ENCODE data around the gene IYD. TPM values are rescaled to one million over a fixed set of nuclear protein-coding genes. Genes with fewer than 3 reads are reported as not detected.

The IYD gene
- total RNA-seq, 1 donor from 2014 or later: not detected

GRCh38 chr6:150336299-150336698 is 32.5 kb upstream of the IYD start:
- intact Hi-C loops (cut with micrococcal nuclease): no loop called here
- no peak overlapping the region for H3K4me3 Mint-ChIP-seq
- H3K36me3 Mint-ChIP-seq (ENCODE audit: low read depth): no peaks in the 10 kb centered on the region
- H3K27me3 Mint-ChIP-seq: peaks cover 7% of the 10 kb centered on the region
- no peaks in the 10 kb centered on the region for H3K4me1 Mint-ChIP-seq
- no peak for DNase-seq
- H3K9me3 Mint-ChIP-seq: no peaks in the 10 kb centered on the region
- no peak overlapping the region for H3K27ac Mint-ChIP-seq

- intact Hi-C loops (cut with micrococcal nuclease): no loop called here
- Mint-ChIP-seq H3K9me3 (no peaks in the 10 kb centered on the region), H3K4me3 (no peak overlapping the region), H3K4me1 (no peaks in the 10 kb centered on the region), H3K36me3 (ENCODE audit: low read depth) (no peaks in the 10 kb centered on the region), H3K27me3 (peaks cover 7% of the 10 kb centered on the region), H3K27ac (no peak overlapping the region)
- no peak for DNase-seq
These were observed 32.1 kb upstream of the IYD start for GRCh38 chr6:150336708-150337107.

- H3K27me3 Mint-ChIP-seq: peaks cover 9% of the 10 kb centered on the region
- no peaks in the 10 kb centered on the region for H3K9me3 Mint-ChIP-seq
- H3K4me3 Mint-ChIP-seq: no peak overlapping the region
- intact Hi-C loops (cut with micrococcal nuclease): no loop called here
- no peaks in the 10 kb centered on the region for H3K4me1 Mint-ChIP-seq
- DNase-seq: no peak
- H3K27ac Mint-ChIP-seq: no peak overlapping the region
- no peaks in the 10 kb centered on the region for H3K36me3 Mint-ChIP-seq (ENCODE audit: low read depth)
These were observed 26.7 kb upstream of the IYD start for GRCh38 chr6:150342126-150342525.

- no peak for DNase-seq
- H3K27ac Mint-ChIP-seq: no peak overlapping the region
- no peaks in the 10 kb centered on the region for H3K9me3 Mint-ChIP-seq
- peaks cover 9% of the 10 kb centered on the region for H3K27me3 Mint-ChIP-seq
- no peaks in the 10 kb centered on the region for H3K4me1 Mint-ChIP-seq
- H3K36me3 Mint-ChIP-seq (ENCODE audit: low read depth): no peaks in the 10 kb centered on the region
- intact Hi-C loops (cut with micrococcal nuclease): no loop called here
- no peak overlapping the region for H3K4me3 Mint-ChIP-seq
These were observed 25.4 kb upstream of the IYD start for GRCh38 chr6:150343434-150343833.

- Mint-ChIP-seq H3K4me3 (no peak overlapping the region), H3K36me3 (ENCODE audit: low read depth) (no peaks in the 10 kb centered on the region), H3K9me3 (no peaks in the 10 kb centered on the region), H3K27ac (no peak overlapping the region), H3K4me1 (no peaks in the 10 kb centered on the region), H3K27me3 (peaks cover 7% of the 10 kb centered on the region)
- intact Hi-C loops (cut with micrococcal nuclease): no loop called here
- DNase-seq: no peak
These were observed 23.0 kb upstream of the IYD start for GRCh38 chr6:150345781-150346180.

GRCh38 chr6:150346346-150346745 is 22.5 kb upstream of the IYD start:
- H3K36me3 Mint-ChIP-seq (ENCODE audit: low read depth): no peaks in the 10 kb centered on the region
- peaks cover 8% of the 10 kb centered on the region for H3K27me3 Mint-ChIP-seq
- no peaks in the 10 kb centered on the region for H3K4me1 Mint-ChIP-seq
- H3K4me3 Mint-ChIP-seq: no peak overlapping the region
- H3K27ac Mint-ChIP-seq: no peak overlapping the region
- intact Hi-C loops (cut with micrococcal nuclease): no loop called here
- no peaks in the 10 kb centered on the region for H3K9me3 Mint-ChIP-seq
- DNase-seq: no peak

- H3K4me3 Mint-ChIP-seq: no peak overlapping the region
- peaks cover 8% of the 10 kb centered on the region for H3K27me3 Mint-ChIP-seq
- DNase-seq: no peak
- H3K4me1 Mint-ChIP-seq: no peaks in the 10 kb centered on the region
- H3K27ac Mint-ChIP-seq: no peak overlapping the region
- no peaks in the 10 kb centered on the region for H3K9me3 Mint-ChIP-seq
- intact Hi-C loops (cut with micrococcal nuclease): no loop called here
- no peaks in the 10 kb centered on the region for H3K36me3 Mint-ChIP-seq (ENCODE audit: low read depth)
These were observed 21.0 kb upstream of the IYD start for GRCh38 chr6:150347845-150348244.

- Mint-ChIP-seq H3K4me3 (no peak overlapping the region), H3K36me3 (ENCODE audit: low read depth) (no peaks in the 10 kb centered on the region), H3K27me3 (peaks cover 8% of the 10 kb centered on the region)
These were observed 19.3 kb upstream of the IYD start for GRCh38 chr6:150349546-150349945.

GRCh38 chr6:150352321-150353296 is 16.2 kb upstream of the IYD start:
- H3K4me3 Mint-ChIP-seq: no peak overlapping the region
- intact Hi-C loops (cut with micrococcal nuclease): no loop called here
- DNase-seq: no peak
- H3K27ac Mint-ChIP-seq: no peak overlapping the region
- H3K4me1 Mint-ChIP-seq: no peaks in the 10 kb centered on the region
- H3K36me3 Mint-ChIP-seq (ENCODE audit: low read depth): no peaks in the 10 kb centered on the region
- peaks cover 19% of the 10 kb centered on the region for H3K27me3 Mint-ChIP-seq
- no peaks in the 10 kb centered on the region for H3K9me3 Mint-ChIP-seq

More at GRCh38 chr6:150349546-150349945, 19.3 kb upstream of the IYD start:
- Mint-ChIP-seq H3K27ac (no peak overlapping the region), H3K9me3 (no peaks in the 10 kb centered on the region), H3K4me1 (no peaks in the 10 kb centered on the region)
- intact Hi-C loops (cut with micrococcal nuclease): no loop called here
- no peak for DNase-seq

GRCh38 chr6:150353445-150353844 is 15.4 kb upstream of the IYD start:
- Mint-ChIP-seq H3K4me1 (no peaks in the 10 kb centered on the region), H3K27ac (no peak overlapping the region), H3K9me3 (no peaks in the 10 kb centered on the region), H3K27me3 (peaks cover 21% of the 10 kb centered on the region), H3K36me3 (ENCODE audit: low read depth) (no peaks in the 10 kb centered on the region), H3K4me3 (no peak overlapping the region)
- DNase-seq: no peak
- intact Hi-C loops (cut with micrococcal nuclease): no loop called here

- Mint-ChIP-seq H3K27ac (no peak overlapping the region), H3K36me3 (ENCODE audit: low read depth) (no peaks in the 10 kb centered on the region), H3K9me3 (no peaks in the 10 kb centered on the region), H3K27me3 (peaks cover 23% of the 10 kb centered on the region), H3K4me3 (no peak overlapping the region), H3K4me1 (no peaks in the 10 kb centered on the region)
- intact Hi-C loops (cut with micrococcal nuclease): no loop called here
- DNase-seq: no peak
These were observed 13.8 kb upstream of the IYD start for GRCh38 chr6:150354754-150355571.

- no peaks in the 10 kb centered on the region for H3K36me3 Mint-ChIP-seq (ENCODE audit: low read depth)
- H3K4me3 Mint-ChIP-seq: no peak overlapping the region
- H3K27ac Mint-ChIP-seq: no peak overlapping the region
- no peak for DNase-seq
- intact Hi-C loops (cut with micrococcal nuclease): no loop called here
- no peaks in the 10 kb centered on the region for H3K9me3 Mint-ChIP-seq
- H3K27me3 Mint-ChIP-seq: peaks cover 23% of the 10 kb centered on the region
- no peaks in the 10 kb centered on the region for H3K4me1 Mint-ChIP-seq
These were observed 12.9 kb upstream of the IYD start for GRCh38 chr6:150355932-150356331.

- no peak overlapping the region for H3K4me3 Mint-ChIP-seq
- no peaks in the 10 kb centered on the region for H3K4me1 Mint-ChIP-seq
- H3K9me3 Mint-ChIP-seq: no peaks in the 10 kb centered on the region
- DNase-seq: no peak
- no peaks in the 10 kb centered on the region for H3K36me3 Mint-ChIP-seq (ENCODE audit: low read depth)
- intact Hi-C loops (cut with micrococcal nuclease): no loop called here
- H3K27me3 Mint-ChIP-seq: peaks cover 9% of the 10 kb centered on the region
- no peak overlapping the region for H3K27ac Mint-ChIP-seq
These were observed 6.9 kb upstream of the IYD start for GRCh38 chr6:150361876-150362275.

- H3K9me3 Mint-ChIP-seq: no peaks in the 10 kb centered on the region
- intact Hi-C loops (cut with micrococcal nuclease): no loop called here
- H3K27me3 Mint-ChIP-seq: peaks cover 5% of the 10 kb centered on the region
These were observed 5.1 kb upstream of the IYD start for GRCh38 chr6:150363733-150364132.

More at GRCh38 chr6:150363733-150364132, 5.1 kb upstream of the IYD start:
- no peaks in the 10 kb centered on the region for H3K36me3 Mint-ChIP-seq (ENCODE audit: low read depth)
- no peaks in the 10 kb centered on the region for H3K4me1 Mint-ChIP-seq
- H3K27ac Mint-ChIP-seq: no peak overlapping the region
- peak; percentile 49 for DNase-seq
- H3K4me3 Mint-ChIP-seq: no peak overlapping the region

All from activated CD4-positive, alpha-beta T cell treated with anti-CD3 and anti-CD28 coated beads, Interleukin-2, amount 10 ng/mL, durations not matched to agents 24 days and 14 days (primary cell).